HCT116 (cell line): ENCODE data around the gene AXIN2. TPM values are rescaled to one million over a fixed set of nuclear protein-coding genes. Genes with fewer than 3 reads are reported as not detected.

Experiments used
- ATAC-seq: fragments of 200-7000 bp; cut with Tn5 transposase; 2 replicates; pipeline ENCODE4 v1.9.1; 2020; ENCODE audit warnings: mild to moderate bottlenecking, moderate library complexity
- BruUV-seq: library from RNA; stranded (reverse); fragments of 400-500 nt; replicated peaks from 2 replicates; lab custom pipeline; 2021; lab: Mats Ljungman, UMichigan
- CTCF ChIA-PET: fragments of 300-600 bp; sonication (Branson Sonifier 250); formaldehyde crosslinking; loops from one replicate; lab custom pipeline; 2021; ENCODE audit warnings: antibody characterized with exemption; lab: Charles Lee
- POLR2A ChIA-PET: fragments of 300-600, 350-600 bp; sonication (Branson Sonifier 250); formaldehyde crosslinking; loops from one replicate; lab custom pipeline; 2021; ENCODE audit warnings: antibody characterized with exemption; lab: Charles Lee
- RAD21 ChIA-PET, 2 experiments: fragments of 300-600 bp; sonication (Branson Sonifier 250); formaldehyde crosslinking; loops; one replicate each; lab custom pipeline; 2023; ENCODE audit warnings: low total read pairs in 2 of 2; ENCODE audit not compliant: uncharacterized antibody in 2 of 2, unreplicated experiment in 2 of 2, low non-redundant PET in 1 of 2; lab: Charles Lee
- DNase-seq: peaks from one replicate; pipeline ENCODE4 v3.0.0-alpha.2; 2010; ENCODE audit warnings: low read depth, low spot score
- H2AFZ ChIP-seq: fragments of 200-600 bp; shearing (Covaris generic), sonication (generic); 2 replicates; pipeline ENCODE4 v1.6.1; 2017; ENCODE audit warnings: low read depth, mixed run types, mixed read lengths, antibody characterized with exemption, low read length; ENCODE audit not compliant: poor library complexity, severe bottlenecking
- H3K27ac ChIP-seq: 2 replicates; pipeline ENCODE4 v1.5.1; 2012; ENCODE audit warnings: low read depth, low read length
- H3K27me3 ChIP-seq: fragments of 200-600 bp; sonication (generic); 2 replicates; pipeline ENCODE4 v1.6.1; 2016; ENCODE audit warnings: mixed run types, low read length, mixed read lengths; ENCODE audit not compliant: insufficient read depth
- H3K36me3 ChIP-seq, 2 experiments: fragments of 200-500 bp in 1 of 2; fragments of 200-600 bp in 1 of 2; sonication (Bioruptor generic) in 1 of 2; sonication (generic) in 1 of 2; 2 replicates each; pipeline versions ENCODE4 v1.5.1 to v1.6.1; 2014 to 2016; ENCODE audit warnings: low read length in 2 of 2, inconsistent platforms in 1 of 2, mixed read lengths in 1 of 2, mixed run types in 1 of 2; ENCODE audit not compliant: insufficient read depth in 2 of 2, control insufficient read depth in 1 of 2
- H3K4me1 ChIP-seq, 2 experiments: fragments of 200-600 bp in 1 of 2; sonication (generic) in 1 of 2; 2 replicates each; pipeline versions ENCODE4 v1.5.1 to v1.6.1; 2012 to 2017; ENCODE audit warnings: low read length in 2 of 2, inconsistent platforms in 1 of 2, mild to moderate bottlenecking in 1 of 2, mixed read lengths in 1 of 2, mixed run types in 1 of 2, moderate library complexity in 1 of 2; ENCODE audit not compliant: insufficient read depth in 2 of 2, control insufficient read depth in 1 of 2
- H3K4me2 ChIP-seq: fragments of 200-600 bp; sonication (generic); 2 replicates; pipeline ENCODE4 v1.6.1; 2017; ENCODE audit warnings: mixed run types, low read length, mixed read lengths
- H3K4me3 ChIP-seq, 2 experiments: fragments of 200-600 bp in 1 of 2; sonication (generic) in 1 of 2; replicated peaks in 1 of 2; 2 replicates each; pipeline ENCODE4 v1.5.1; 2011 to 2016; ENCODE audit warnings: low read length in 2 of 2, control low read depth in 1 of 2, low read depth in 1 of 2, mild to moderate bottlenecking in 1 of 2, mixed read lengths in 1 of 2, mixed run types in 1 of 2
- H3K79me2 ChIP-seq: fragments of 200-600 bp; sonication (generic); 2 replicates; pipeline ENCODE4 v1.6.1; 2017; ENCODE audit warnings: mild to moderate bottlenecking, mixed run types, low read length, moderate library complexity, mixed read lengths; ENCODE audit not compliant: insufficient read depth
- H3K9ac ChIP-seq: fragments of 200-600 bp; sonication (generic); 2 replicates; pipeline ENCODE4 v1.6.1; 2016; ENCODE audit warnings: low read length, mixed read lengths
- H3K9me2 ChIP-seq: fragments of 200-600 bp; sonication (generic), shearing (Covaris generic); 2 replicates; pipeline ENCODE4 v1.6.1; 2017; ENCODE audit warnings: mixed run types, mild to moderate bottlenecking, moderate library complexity; ENCODE audit not compliant: insufficient read depth
- H3K9me3 ChIP-seq, 2 experiments: fragments of 200-500 bp in 1 of 2; fragments of 200-600 bp in 1 of 2; sonication (Bioruptor generic) in 1 of 2; sonication (generic) in 1 of 2; 2 replicates each; pipeline ENCODE4 v1.6.1; 2014 to 2017; ENCODE audit warnings: low read length in 2 of 2, mixed read lengths in 2 of 2, inconsistent platforms in 1 of 2, low read depth in 1 of 2, mild to moderate bottlenecking in 1 of 2, mixed run types in 1 of 2, moderate library complexity in 1 of 2; ENCODE audit not compliant: control insufficient read depth in 1 of 2, insufficient read depth in 1 of 2
- H4K20me1 ChIP-seq: fragments of 200-600 bp; sonication (generic), shearing (Covaris generic); 2 replicates; pipeline ENCODE4 v1.6.1; 2017; ENCODE audit warnings: mixed run types, mild to moderate bottlenecking, moderate library complexity; ENCODE audit not compliant: insufficient read depth
- CBX3 ChIP-seq: IDR thresholded peaks from 2 replicates; pipeline ENCODE4 v1.6.1; 2012; ENCODE audit warnings: low read depth
- CTCF ChIP-seq, 3 experiments: fragments of 200-600 bp in 1 of 3; sonication (generic) in 1 of 3; IDR thresholded peaks in 2 of 3; conservative IDR thresholded peaks in 1 of 3; 2 replicates each; pipeline ENCODE4 v1.5.1; 2012 to 2017; ENCODE audit warnings: low read depth in 2 of 3, low read length in 2 of 3, antibody characterized with exemption in 1 of 3, borderline replicate concordance in 1 of 3, control low read depth in 1 of 3, mild to moderate bottlenecking in 1 of 3, mixed read lengths in 1 of 3, mixed run types in 1 of 3, moderate library complexity in 1 of 3; ENCODE audit not compliant: insufficient read depth in 1 of 3
- EGR1 ChIP-seq: IDR thresholded peaks from 2 replicates; pipeline ENCODE4 v1.6.1; 2012; ENCODE audit warnings: low read depth
- JUND ChIP-seq: IDR thresholded peaks from 2 replicates; pipeline ENCODE4 v1.6.1; 2012
- MAX ChIP-seq: IDR thresholded peaks from 2 replicates; pipeline ENCODE4 v1.6.1; 2012
- RAD21 ChIP-seq: IDR thresholded peaks from 2 replicates; pipeline ENCODE4 v1.6.1; 2012; ENCODE audit warnings: low read depth, mild to moderate bottlenecking
- SIN3A ChIP-seq: IDR thresholded peaks from 2 replicates; pipeline ENCODE4 v1.6.1; 2012; ENCODE audit warnings: low read depth
- SP1 ChIP-seq: IDR thresholded peaks from 2 replicates; pipeline ENCODE4 v1.6.1; 2012; ENCODE audit warnings: low read depth
- SRF ChIP-seq: IDR thresholded peaks from 2 replicates; pipeline ENCODE4 v1.6.1; 2012; ENCODE audit warnings: low read depth
- TCF7L2 ChIP-seq: IDR thresholded peaks from 2 replicates; pipeline ENCODE4 v1.7.0; 2011; ENCODE audit warnings: borderline replicate concordance, inconsistent platforms; ENCODE audit not compliant: insufficient read depth, insufficient read length; ENCODE audit errors: extremely low read depth
- YY1 ChIP-seq: IDR thresholded peaks from 2 replicates; pipeline ENCODE4 v1.6.1; 2011; ENCODE audit warnings: low read length, low read depth, moderate library complexity, mild to moderate bottlenecking; ENCODE audit not compliant: insufficient replicate concordance; ENCODE audit errors: extremely low read depth
- ZFX ChIP-seq: fragments of 450-650 bp; IDR thresholded peaks from 2 replicates; pipeline ENCODE4 v1.6.1; 2017
- intact Hi-C: fragments of 100-400 bp; cut with micrococcal nuclease; formaldehyde crosslinking; loops from 2 replicates; pipeline ENCODE4 v1.10.0; 2022
- total RNA-seq: library from RNA; stranded (reverse); gene quantifications from one replicate; pipeline ENCODE4 v1.2.1, GENCODE V29; 2021; ENCODE audit not compliant: unreplicated experiment

The AXIN2 gene
- total RNA-seq, 1 experiment from 2014 or later: 7.1 TPM

GRCh38 chr17:65527857-65528591 is 33.4 kb downstream of the AXIN2 start:
- POLR2A ChIA-PET: no interaction called here
- H3K9ac ChIP-seq: no peak overlapping the region
- H3K79me2 ChIP-seq: no peaks in the 10 kb centered on the region
- ATAC-seq: no peak
- no peak overlapping the region for H2AFZ ChIP-seq
- H3K4me2 ChIP-seq: no peak overlapping the region
- H3K9me2 ChIP-seq: no peaks in the 10 kb centered on the region
- TF ChIP-seq JUND: no peak
- no peak for TF ChIP-seq EGR1
- TF ChIP-seq RAD21: no peak
- no peak for TF ChIP-seq SP1
- TF ChIP-seq CBX3: no peak
- TF ChIP-seq SIN3A: no peak
- no peak for TF ChIP-seq CTCF (IDR thresholded peaks at IDR 0.05 in 2 of 3, conservative IDR thresholded peaks at IDR 0.05 in 1 of 3; ENCODE audit: borderline replicate concordance in 1 of 3, insufficient read depth in 1 of 3, low read depth in 2 of 3, low read length in 2 of 3)
- no peak for TF ChIP-seq ZFX
- no peak for TF ChIP-seq YY1
- no peak for TF ChIP-seq SRF
- no peak for TF ChIP-seq TCF7L2
- no peak for TF ChIP-seq MAX
- TF ChIP-seq, all 23 proteins: peak for 0
- BruUV-seq: no TSS peak
- no peak for DNase-seq
- H3K4me1 ChIP-seq: peaks cover 0 to 19% of the 10 kb centered on the region in 2 experiments; a peak in 2 of 4 replicates
- no peaks in the 10 kb centered on the region for H3K9me3 ChIP-seq
- intact Hi-C loops: no loop called here
- no peak overlapping the region for H3K4me3 ChIP-seq
- no peak overlapping the region for H3K27ac ChIP-seq
- RAD21 ChIA-PET: no interaction called here
- H3K27me3 ChIP-seq: no peaks in the 10 kb centered on the region
- no peaks in the 10 kb centered on the region for H4K20me1 ChIP-seq
- H3K36me3 ChIP-seq: peaks cover 7 to 24% of the 10 kb centered on the region in 2 experiments; a peak in 3 of 4 replicates
- CTCF ChIA-PET: no interaction called here
